NCI-H2029 (cell line): ENCODE measurements around the gene ZNF529.

Experiments
- DNase-seq: peaks from one replicate; lab custom pipeline; 2025; lab: John Stamatoyannopoulos, UW

The ZNF529 gene

GRCh38 chr19:36508325-36508724 lies 64.8 kb downstream of the ZNF529 start:
- no peak for DNase-seq

DNA sequence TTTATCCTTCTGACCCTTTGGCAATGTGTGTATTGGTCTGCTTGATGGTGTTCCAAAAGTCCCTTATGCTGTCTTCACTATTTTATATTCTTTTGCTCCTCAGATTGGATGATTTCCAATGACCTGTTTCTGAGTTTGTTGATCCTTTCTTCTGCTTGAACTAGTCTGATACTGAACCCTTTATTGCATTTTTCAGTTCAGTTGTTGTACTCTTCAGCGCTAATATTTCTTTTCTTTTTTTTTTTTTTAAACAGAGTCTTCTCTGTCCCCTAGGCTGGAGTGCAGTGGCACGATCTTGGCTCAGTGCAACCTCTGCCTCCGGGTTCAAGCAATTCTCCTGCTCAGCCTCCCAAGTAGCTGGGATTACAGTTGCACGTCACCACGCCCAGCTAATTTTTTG lies 71.1 kb downstream of the ZNF529 start:
- no peak for DNase-seq

DNA sequence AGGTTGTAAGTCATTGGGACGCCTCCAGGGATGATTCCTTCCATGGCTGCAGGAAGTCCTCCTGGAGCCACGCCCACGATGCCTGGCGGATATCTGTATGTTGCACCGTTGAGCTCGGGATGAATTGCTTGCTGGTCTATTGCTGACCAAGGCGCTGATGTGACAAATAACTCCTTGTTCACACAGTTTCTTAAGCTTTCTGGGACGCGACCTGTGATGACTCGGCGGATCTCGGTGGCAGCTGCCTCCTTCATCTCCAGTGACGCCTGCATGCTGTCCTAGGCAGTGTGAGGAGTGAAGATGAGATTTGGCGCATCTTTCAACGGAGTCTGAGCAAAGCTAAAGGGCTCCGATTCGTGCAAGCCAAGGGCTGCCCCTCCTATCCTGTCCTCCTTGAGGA lies 76.1 kb downstream of the ZNF529 start:
- DNase-seq: no peak
